ENCODE results near the gene FFAR1. TPM values are rescaled to one million over a fixed set of nuclear protein-coding genes. Genes with fewer than 3 reads are reported as not detected.

The FFAR1 gene
- polyA plus RNA-seq, 1 donor (not counting 4 experiments of a cell fraction or from before 2014, with no cell fraction given): not detected

GRCh38 chr19:35310811-35311465, 36.8 kb upstream of the FFAR1 start:
- Histone ChIP-seq H3K9me3 (ENCODE audit: control insufficient read depth, low read depth, low read length) (no peaks in the 10 kb centered on the region), H3K4me3 (ENCODE audit: control insufficient read depth in 2 of 3, extremely low read depth in 1 of 3, insufficient read depth in 2 of 3, low read depth in 1 of 3, low read length in 3 of 3) (no peak overlapping the region), H3K79me2 (ENCODE audit: control insufficient read depth, insufficient read depth, low read length) (no peaks in the 10 kb centered on the region), H2AFZ (ENCODE audit: control insufficient read depth, low read length) (no peak overlapping the region), H3K9me1 (ENCODE audit: control insufficient read depth, extremely low read depth, insufficient read depth, low read length) (no peaks in the 10 kb centered on the region), H4K20me1 (ENCODE audit: control insufficient read depth, extremely low read depth, insufficient read depth, low read length) (no peaks in the 10 kb centered on the region), H3K4me1 (ENCODE audit: control insufficient read depth, extremely low read depth, insufficient read depth, low read length) (peaks cover 5% of the 10 kb centered on the region), H3K9ac (ENCODE audit: control insufficient read depth, extremely low read depth, insufficient read depth, low read length) (no peak overlapping the region), H3K4me2 (ENCODE audit: control insufficient read depth, extremely low read depth, insufficient read depth, low read depth, low read length) (no peak overlapping the region), H3K36me3 (ENCODE audit: control insufficient read depth in 2 of 2, extremely low read depth in 1 of 2, insufficient read depth in 2 of 2, low read length in 2 of 2) (no peaks in the 10 kb centered on the region), H3K27me3 (ENCODE audit: control insufficient read depth, extremely low read depth, insufficient read depth, low read length) (peaks cover 3% of the 10 kb centered on the region), H3K27ac (ENCODE audit: control insufficient read depth, insufficient read depth, low read length) (no peak overlapping the region)
- dilution Hi-C loops (cut with MboI; ENCODE audit: extremely low pct_ligation_motif_present, low sequenced_read_pairs): no loop called here
- FAIRE-seq (no peak), DNase-seq (ENCODE audit: low read depth, low spot score) (no peak)
- TF ChIP-seq CTCF (optimal IDR thresholded peaks at IDR 0.05 in 1 of 3, IDR thresholded peaks at IDR 0.05 in 1 of 3, conservative IDR thresholded peaks at IDR 0.05 in 1 of 3; ENCODE audit: extremely low read depth in 1 of 3, insufficient read depth in 2 of 3, low read length in 3 of 3): no peak
- TF ChIP-seq EZH2 (IDR thresholded peaks at IDR 0.05; ENCODE audit: low read length): no peak

GRCh38 chr19:35311901-35312665, 35.6 kb upstream of the FFAR1 start:
- H3K27me3 ChIP-seq (ENCODE audit: control insufficient read depth, extremely low read depth, insufficient read depth, low read length): peaks cover 3% of the 10 kb centered on the region
- no peaks in the 10 kb centered on the region for H3K9me3 ChIP-seq (ENCODE audit: control insufficient read depth, low read depth, low read length)
- H3K4me1 ChIP-seq (ENCODE audit: control insufficient read depth, extremely low read depth, insufficient read depth, low read length): peaks cover 5% of the 10 kb centered on the region
- no peaks in the 10 kb centered on the region for H4K20me1 ChIP-seq (ENCODE audit: control insufficient read depth, extremely low read depth, insufficient read depth, low read length)
- H3K4me2 ChIP-seq (ENCODE audit: control insufficient read depth, extremely low read depth, insufficient read depth, low read depth, low read length): no peak overlapping the region
- no peak overlapping the region for H2AFZ ChIP-seq (ENCODE audit: control insufficient read depth, low read length)
- TF ChIP-seq EZH2 (IDR thresholded peaks at IDR 0.05; ENCODE audit: low read length): no peak
- TF ChIP-seq CTCF (optimal IDR thresholded peaks at IDR 0.05 in 1 of 3, IDR thresholded peaks at IDR 0.05 in 1 of 3, conservative IDR thresholded peaks at IDR 0.05 in 1 of 3; ENCODE audit: extremely low read depth in 1 of 3, insufficient read depth in 2 of 3, low read length in 3 of 3): no peak
- no peaks in the 10 kb centered on the region for H3K79me2 ChIP-seq (ENCODE audit: control insufficient read depth, insufficient read depth, low read length)
- H3K9ac ChIP-seq (ENCODE audit: control insufficient read depth, extremely low read depth, insufficient read depth, low read length): no peak overlapping the region
- dilution Hi-C loops (cut with MboI; ENCODE audit: extremely low pct_ligation_motif_present, low sequenced_read_pairs): no loop called here
- FAIRE-seq (no peak), DNase-seq (ENCODE audit: low read depth, low spot score) (no peak)
- no peaks in the 10 kb centered on the region for H3K9me1 ChIP-seq (ENCODE audit: control insufficient read depth, extremely low read depth, insufficient read depth, low read length)
- H3K27ac ChIP-seq (ENCODE audit: control insufficient read depth, insufficient read depth, low read length): no peak overlapping the region
- H3K4me3 ChIP-seq (ENCODE audit: control insufficient read depth in 2 of 3, extremely low read depth in 1 of 3, insufficient read depth in 2 of 3, low read depth in 1 of 3, low read length in 3 of 3): no peak overlapping the region
- H3K36me3 ChIP-seq (ENCODE audit: control insufficient read depth in 2 of 2, extremely low read depth in 1 of 2, insufficient read depth in 2 of 2, low read length in 2 of 2): no peaks in the 10 kb centered on the region

All from keratinocyte (primary cell).